ENCODE results near the gene HEXD. TPM values are rescaled to one million over a fixed set of nuclear protein-coding genes. Genes with fewer than 3 reads are reported as not detected.

The HEXD gene
- total RNA-seq, 1 experiment from 2014 or later = 22.3 TPM

GRCh38 chr17:82490512-82491195, 72.5 kb downstream of the HEXD start:
- in situ Hi-C loops (cut with HindIII; ENCODE audit: low pct_unique_long_range_greater_than_20kb, low sequenced_read_pairs) = no loop called here
- DNase-seq (ENCODE audit: low read depth) = no peak

- in situ Hi-C loops (cut with HindIII; ENCODE audit: low pct_unique_long_range_greater_than_20kb, low sequenced_read_pairs) = no loop called here
- DNase-seq (ENCODE audit: low read depth) = no peak
These were observed 73.0 kb downstream of the HEXD start for GRCh38 chr17:82491196-82491530.

- DNase-seq (ENCODE audit: low read depth) = no peak
- in situ Hi-C loops (cut with HindIII; ENCODE audit: low pct_unique_long_range_greater_than_20kb, low sequenced_read_pairs) = no loop called here
These were observed 73.4 kb downstream of the HEXD start for GRCh38 chr17:82491533-82491932.

Other genes starting within 250 kb of the HEXD start
- 8.4 and 10.8 TPM in 2 replicates for gene CCDC57, start 205.5 kb upstream of the HEXD start, total RNA-seq (2014; rRNA removed; shearing (Covaris generic); ENCODE audit: low replicate concordance)
- gene SLC16A3, start 189.3 kb upstream of the HEXD start, total RNA-seq (2014; rRNA removed; shearing (Covaris generic); ENCODE audit: low replicate concordance) = 589 and 677 TPM in 2 replicates
- gene CSNK1D, start 144.6 kb upstream of the HEXD start, total RNA-seq (2014; rRNA removed; shearing (Covaris generic); ENCODE audit: low replicate concordance) = 73.2 and 80.4 TPM in 2 replicates
- not detected in 2 replicates for gene CD7, start 100.7 kb upstream of the HEXD start, total RNA-seq (2014; rRNA removed; shearing (Covaris generic); ENCODE audit: low replicate concordance)
- gene SECTM1, start 84.6 kb upstream of the HEXD start, total RNA-seq (2014; rRNA removed; shearing (Covaris generic); ENCODE audit: low replicate concordance) = 0.24 TPM in 1 of 2 replicates, not detected in the other
- gene TEX19, start 59.1 kb upstream of the HEXD start, total RNA-seq (2014; rRNA removed; shearing (Covaris generic); ENCODE audit: low replicate concordance) = 0.37 and 1.9 TPM in 2 replicates
- not detected in 2 replicates for gene UTS2R, start 46.6 kb upstream of the HEXD start, total RNA-seq (2014; rRNA removed; shearing (Covaris generic); ENCODE audit: low replicate concordance)
- gene OGFOD3, start 239 bp downstream of the HEXD start, total RNA-seq (2014; rRNA removed; shearing (Covaris generic); ENCODE audit: low replicate concordance) = 35.9 and 68.3 TPM in 2 replicates
- 107 and 131 TPM in 2 replicates for gene CYBC1, start 32.4 kb downstream of the HEXD start, total RNA-seq (2014; rRNA removed; shearing (Covaris generic); ENCODE audit: low replicate concordance)
- 24.7 and 24.9 TPM in 2 replicates for gene NARF, start 40.4 kb downstream of the HEXD start, total RNA-seq (2014; rRNA removed; shearing (Covaris generic); ENCODE audit: low replicate concordance)
- gene FOXK2, start 101.4 kb downstream of the HEXD start, total RNA-seq (2014; rRNA removed; shearing (Covaris generic); ENCODE audit: low replicate concordance) = 22.3 and 24.2 TPM in 2 replicates
- gene WDR45B, start 230.1 kb downstream of the HEXD start, total RNA-seq (2014; rRNA removed; shearing (Covaris generic); ENCODE audit: low replicate concordance) = 159 and 174 TPM in 2 replicates

Data from Caki2 (cell line).